SK-N-SH (cell line): Measurements from ENCODE around the gene STIM2. TPM values are rescaled to one million over a fixed set of nuclear protein-coding genes. Genes with fewer than 3 reads are reported as not detected.

Experiments
- CTCF ChIA-PET: fragments of 300-600, 350-600 bp; formaldehyde crosslinking; extraction: SDS; loops from one replicate; lab custom pipeline; 2021; lab: Yijun Ruan, JAX
- POLR2A ChIA-PET: fragments of 350-600 bp; sonication (Branson Sonifier 250); formaldehyde crosslinking; extraction: SDS; loops from one replicate; lab custom pipeline; 2020; ENCODE audit warnings: antibody characterized with exemption, inconsistent platforms; lab: Yijun Ruan, JAX
- DNase-seq: peaks from one replicate; pipeline ENCODE4 v3.0.0; 2012
- H2AFZ ChIP-seq: fragments of 200-600 bp; sonication (generic); 2 replicates; pipeline ENCODE4 v1.8.1; 2016; ENCODE audit warnings: antibody characterized with exemption, mild to moderate bottlenecking, low read depth
- H3F3A ChIP-seq: fragments of 200-600 bp; sonication (generic); replicated peaks from 2 replicates; pipeline ENCODE3; 2016; ENCODE audit warnings: antibody characterized with exemption, mild to moderate bottlenecking; ENCODE audit not compliant: insufficient read depth
- H3K27ac ChIP-seq, 2 experiments: fragments of 200-500 bp in 1 of 2; fragments of 200-600 bp in 1 of 2; sonication (Bioruptor generic) in 1 of 2; sonication (generic), shearing (Covaris generic) in 1 of 2; 2 replicates each; pipeline versions ENCODE4 v1.5.1 to v1.6.1; 2014 to 2016; ENCODE audit warnings: low read depth in 2 of 2, inconsistent platforms in 1 of 2, low read length in 1 of 2, mild to moderate bottlenecking in 1 of 2, mixed read lengths in 1 of 2
- H3K27me3 ChIP-seq: fragments of 200-600 bp; sonication (generic), shearing (Covaris generic); 2 replicates; pipeline ENCODE4 v1.6.1; 2016; ENCODE audit warnings: mixed run types; ENCODE audit not compliant: insufficient read depth
- H3K36me3 ChIP-seq, 2 experiments: fragments of 200-500 bp in 1 of 2; fragments of 200-600 bp in 1 of 2; sonication (Bioruptor generic) in 1 of 2; sonication (generic) in 1 of 2; replicated peaks in 1 of 2; 2 replicates each; pipeline versions ENCODE3 to v1.5.1; 2014 to 2016; ENCODE audit warnings: low read length in 1 of 2, mild to moderate bottlenecking in 1 of 2; ENCODE audit not compliant: insufficient read depth in 2 of 2, control insufficient read depth in 1 of 2
- H3K4me1 ChIP-seq, 2 experiments: fragments of 200-500 bp in 1 of 2; fragments of 200-600 bp in 1 of 2; sonication (Bioruptor generic) in 1 of 2; sonication (generic), shearing (Covaris generic) in 1 of 2; 2 replicates each; pipeline versions ENCODE4 v1.5.1 to v1.6.1; 2014 to 2016; ENCODE audit warnings: low read depth in 1 of 2, low read length in 1 of 2, mixed run types in 1 of 2; ENCODE audit not compliant: insufficient read depth in 2 of 2, control insufficient read depth in 1 of 2
- H3K4me2 ChIP-seq: fragments of 200-600 bp; sonication (generic), shearing (Covaris generic); 2 replicates; pipeline ENCODE4 v1.6.1; 2017; ENCODE audit warnings: mixed run types
- H3K4me3 ChIP-seq, 2 experiments: fragments of 200-500 bp in 1 of 2; fragments of 200-600 bp in 1 of 2; sonication (Bioruptor generic) in 1 of 2; sonication (generic), shearing (Covaris generic) in 1 of 2; 2 replicates each; pipeline versions ENCODE4 v1.5.1 to v1.8.1; 2014 to 2016; ENCODE audit warnings: low read depth in 2 of 2, inconsistent platforms in 1 of 2, low read length in 1 of 2, mild to moderate bottlenecking in 1 of 2, mixed read lengths in 1 of 2, moderate library complexity in 1 of 2
- H3K79me2 ChIP-seq: fragments of 200-600 bp; sonication (generic); 2 replicates; pipeline ENCODE4 v1.8.1; 2017; ENCODE audit warnings: mild to moderate bottlenecking; ENCODE audit not compliant: insufficient read depth
- H3K9ac ChIP-seq: fragments of 200-600 bp; sonication (generic); 2 replicates; pipeline ENCODE4 v1.6.1; 2017; ENCODE audit warnings: mixed run types
- H3K9me2 ChIP-seq: fragments of 200-600 bp; sonication (generic); 2 replicates; pipeline ENCODE4 v1.6.1; 2017; ENCODE audit warnings: mixed run types
- H3K9me3 ChIP-seq: fragments of 200-600 bp; sonication (generic); 2 replicates; pipeline ENCODE4 v1.6.1; 2017; ENCODE audit warnings: mixed run types, mild to moderate bottlenecking, moderate library complexity
- H4K20me1 ChIP-seq: fragments of 200-600 bp; sonication (generic); 2 replicates; pipeline ENCODE4 v1.6.1; 2017; ENCODE audit warnings: mild to moderate bottlenecking, mixed run types; ENCODE audit not compliant: insufficient read depth
- CTCF ChIP-seq: fragments of 200-600 bp; sonication (generic); IDR thresholded peaks from 2 replicates; pipeline ENCODE4 v1.6.1; 2017; ENCODE audit warnings: antibody characterized with exemption, mild to moderate bottlenecking, moderate library complexity
- ELF1 ChIP-seq: IDR thresholded peaks from 2 replicates; pipeline ENCODE4 v1.4.0; 2012
- EZH2phosphoT487 ChIP-seq: fragments of 200-600 bp; sonication (generic); IDR thresholded peaks from 2 replicates; pipeline ENCODE4 v1.6.1; 2017; ENCODE audit warnings: low read depth, mixed run types, mild to moderate bottlenecking, antibody characterized with exemption, moderate library complexity, borderline replicate concordance
- FOXJ3 ChIP-seq: sonication (generic); formaldehyde crosslinking; IDR thresholded peaks from 2 replicates; pipeline ENCODE4 v1.5.1; 2020; ENCODE audit warnings: mild to moderate bottlenecking, missing genetic modification reagents
- FOXM1 ChIP-seq: IDR thresholded peaks from 2 replicates; pipeline ENCODE4 v1.4.0; 2012; ENCODE audit warnings: low read depth, mild to moderate bottlenecking
- GABPA ChIP-seq: IDR thresholded peaks from 2 replicates; pipeline ENCODE4 v1.4.0; 2012; ENCODE audit warnings: low read depth, mild to moderate bottlenecking
- IRF3 ChIP-seq: fragments of 150-350 bp; IDR thresholded peaks from 2 replicates; pipeline ENCODE4 v1.6.1; 2016; ENCODE audit warnings: mild to moderate bottlenecking, low read depth, low read length
- JUND ChIP-seq: IDR thresholded peaks from 2 replicates; pipeline ENCODE4 v1.4.0; 2012
- NRF1 ChIP-seq: IDR thresholded peaks from 2 replicates; pipeline ENCODE4 v1.6.1; 2012; ENCODE audit warnings: low read depth, mild to moderate bottlenecking, low read length
- POLR2AphosphoS5 ChIP-seq: IDR thresholded peaks from 2 replicates; pipeline ENCODE4 v1.6.1; 2012; ENCODE audit warnings: low read depth, low read length
- RAD21 ChIP-seq: IDR thresholded peaks from 2 replicates; pipeline ENCODE4 v1.6.1; 2012; ENCODE audit warnings: mild to moderate bottlenecking, low read length
- RCOR1 ChIP-seq: fragments of 150-350 bp; IDR thresholded peaks from 2 replicates; pipeline ENCODE4 v1.6.1; 2017; ENCODE audit warnings: antibody characterized with exemption, low read length
- REST ChIP-seq: IDR thresholded peaks from 2 replicates; pipeline ENCODE4 v1.6.1; 2012; ENCODE audit warnings: mild to moderate bottlenecking, low read depth, low read length, moderate library complexity
- RXRA ChIP-seq: IDR thresholded peaks from 2 replicates; pipeline ENCODE4 v1.4.0; 2012; ENCODE audit warnings: low read depth, mild to moderate bottlenecking, borderline replicate concordance
- SMC3 ChIP-seq: IDR thresholded peaks from 2 replicates; pipeline ENCODE4 v1.6.1; 2012; ENCODE audit warnings: low read depth, low read length, improper control_type of control experiment
- TAF1 ChIP-seq: IDR thresholded peaks from 2 replicates; pipeline ENCODE4 v1.6.1; 2012; ENCODE audit warnings: low read depth, mild to moderate bottlenecking, low read length, moderate library complexity, borderline replicate concordance
- TEAD4 ChIP-seq: IDR thresholded peaks from 2 replicates; pipeline ENCODE4 v1.4.0; 2012; ENCODE audit warnings: mild to moderate bottlenecking, borderline replicate concordance; ENCODE audit not compliant: insufficient read depth
- USF1 ChIP-seq: IDR thresholded peaks from 2 replicates; pipeline ENCODE4 v1.4.0; 2012; ENCODE audit warnings: low read depth, borderline replicate concordance
- YY1 ChIP-seq: IDR thresholded peaks from 2 replicates; pipeline ENCODE4 v1.4.0; 2012; ENCODE audit warnings: low read depth, mild to moderate bottlenecking
- ZBTB33 ChIP-seq: IDR thresholded peaks from 2 replicates; pipeline ENCODE4 v1.4.0; 2012; ENCODE audit warnings: low read depth, borderline replicate concordance
- WGBS: methylation state at CpG from one replicate; pipeline ENCODE4 v1.1.6; 2017; ENCODE audit warnings: low lambda C conversion rate; 5-methylcytosine and 5-hydroxymethylcytosine counted together
- polyA plus RNA-seq, 3 experiments: library from polyadenylated mRNA; depleted of rRNA; stranded (reverse); fragments of >200 nt; gene quantifications; 2 replicates each; pipeline ENCODE4 v1.2.3, GENCODE V29; 2012

Gene STIM2
- polyA plus RNA-seq, 1 of the 3 experiments (the other 2 are of a cell fraction): 14.7 TPM

GRCh38 chr4:26991057-26991456, 130.4 kb downstream of the STIM2 start:
- no peak for DNase-seq
- CTCF ChIA-PET: interaction anchor here (1.0 to 1.7 kb wide), 2 partner anchors 10 to 19 kb away, joined by 3 to 4 read pairs; no protein-coding TSS in a partner anchor
- Histone ChIP-seq H3K27ac (no peak overlapping the region), H2AFZ (no peak overlapping the region), H3K4me2 (no peak overlapping the region), H4K20me1 (no peaks in the 10 kb centered on the region), H3K79me2 (no peaks in the 10 kb centered on the region), H3K36me3 (peaks cover 0 to 10% of the 10 kb centered on the region in 2 experiments), H3K9me3 (no peaks in the 10 kb centered on the region), H3F3A (no peaks in the 10 kb centered on the region), H3K27me3 (no peaks in the 10 kb centered on the region), H3K9ac (no peak overlapping the region), H3K9me2 (no peaks in the 10 kb centered on the region), H3K4me3 (no peak overlapping the region), H3K4me1 (no peaks in the 10 kb centered on the region; a peak in 1 of 4 replicates)
- POLR2A ChIA-PET: no interaction called here
- TF ChIP-seq TEAD4 (no peak), FOXJ3 (CRISPR knock-in tag) (no peak), RCOR1 (no peak), IRF3 (no peak), SMC3 (no peak), YY1 (no peak), ZBTB33 (no peak), RXRA (no peak), FOXM1 (no peak), GABPA (no peak), TAF1 (no peak), USF1 (no peak), REST (no peak), EZH2phosphoT487 (no peak), RAD21 (no peak), JUND (no peak), CTCF (no peak), NRF1 (no peak), ELF1 (no peak), POLR2AphosphoS5 (no peak)
- WGBS: 78% methylated on average over 3 of the region's 3 CpGs
